Fibroblast of lung (primary cell): ENCODE results near the gene TXNDC12.

Experiments used
- EZH2 ChIP-seq: IDR thresholded peaks from 2 replicates; pipeline ENCODE4 v1.5.1; 2012; ENCODE audit warnings: low read length, control low read depth, mild to moderate bottlenecking; ENCODE audit errors: missing control alignments
- TF ChIP-seq, protein P1 (sequence below), 2 donors: IDR thresholded peaks in 1 of 2; conservative IDR thresholded peaks in 1 of 2; 1 replicate in 1 of 2; 2 replicates in 1 of 2; pipeline ENCODE4 v1.5.1; 2011 to 2012; ENCODE audit warnings: low read length in 2 of 2, control low read depth in 1 of 2, inconsistent platforms in 1 of 2, low read depth in 1 of 2, mild to moderate bottlenecking in 1 of 2

DNA sequence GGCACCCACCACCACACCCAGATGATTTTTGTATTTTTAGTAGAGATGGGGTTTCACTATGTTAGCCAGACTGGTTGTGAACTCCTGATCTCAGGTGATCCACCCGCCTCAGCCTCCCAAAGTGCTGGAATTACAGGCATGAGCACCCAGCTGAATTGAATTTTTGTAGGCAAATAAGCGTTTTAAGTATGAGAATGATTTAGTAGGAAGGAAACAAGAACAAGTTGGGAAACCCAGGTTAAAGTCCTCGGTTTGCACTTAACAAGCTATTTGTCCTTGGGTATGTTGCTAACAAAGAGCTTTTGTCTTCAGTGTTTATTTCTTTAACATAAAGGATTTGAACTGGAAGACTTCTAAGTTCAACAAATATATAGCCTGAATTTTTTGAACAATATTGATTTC is 25.0 kb upstream of the TXNDC12 start:
- TF ChIP-seq, protein P1, sequence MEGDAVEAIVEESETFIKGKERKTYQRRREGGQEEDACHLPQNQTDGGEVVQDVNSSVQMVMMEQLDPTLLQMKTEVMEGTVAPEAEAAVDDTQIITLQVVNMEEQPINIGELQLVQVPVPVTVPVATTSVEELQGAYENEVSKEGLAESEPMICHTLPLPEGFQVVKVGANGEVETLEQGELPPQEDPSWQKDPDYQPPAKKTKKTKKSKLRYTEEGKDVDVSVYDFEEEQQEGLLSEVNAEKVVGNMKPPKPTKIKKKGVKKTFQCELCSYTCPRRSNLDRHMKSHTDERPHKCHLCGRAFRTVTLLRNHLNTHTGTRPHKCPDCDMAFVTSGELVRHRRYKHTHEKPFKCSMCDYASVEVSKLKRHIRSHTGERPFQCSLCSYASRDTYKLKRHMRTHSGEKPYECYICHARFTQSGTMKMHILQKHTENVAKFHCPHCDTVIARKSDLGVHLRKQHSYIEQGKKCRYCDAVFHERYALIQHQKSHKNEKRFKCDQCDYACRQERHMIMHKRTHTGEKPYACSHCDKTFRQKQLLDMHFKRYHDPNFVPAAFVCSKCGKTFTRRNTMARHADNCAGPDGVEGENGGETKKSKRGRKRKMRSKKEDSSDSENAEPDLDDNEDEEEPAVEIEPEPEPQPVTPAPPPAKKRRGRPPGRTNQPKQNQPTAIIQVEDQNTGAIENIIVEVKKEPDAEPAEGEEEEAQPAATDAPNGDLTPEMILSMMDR (conservative IDR thresholded peaks at IDR 0.05 in 1 of 2, IDR thresholded peaks at IDR 0.05 in 1 of 2; ENCODE audit: low read depth in 1 of 2, low read length in 2 of 2) = no peak
- TF ChIP-seq EZH2 = no peak
